HepG2 (cell line): Measurements from ENCODE around the gene CCDC34. TPM values are rescaled to one million over a fixed set of nuclear protein-coding genes. Genes with fewer than 3 reads are reported as not detected.

Source experiments
- ARID5B ChIP-seq: IDR thresholded peaks from 2 replicates; pipeline ENCODE4 v1.4.0; 2020; ENCODE audit warnings: mild to moderate bottlenecking, missing genetic modification reagents
- CREB1 ChIP-seq, 2 experiments: fragments of 450-650 bp in 1 of 2; IDR thresholded peaks; 2 replicates each; pipeline ENCODE4 v1.6.1; 2016 to 2017; ENCODE audit warnings: control low read depth in 1 of 2, mild to moderate bottlenecking in 1 of 2, missing compliant biosample characterization in 1 of 2, missing genetic modification characterization in 1 of 2
- EP300 ChIP-seq, 3 experiments: sonication (generic) in 1 of 3; formaldehyde crosslinking in 1 of 3; IDR thresholded peaks; 2 replicates each; pipeline versions ENCODE4 v1.5.1 to v1.6.1; 2011 to 2020; ENCODE audit warnings: low read depth in 2 of 3, low read length in 2 of 3, borderline replicate concordance in 1 of 3, improper control_type of control experiment in 1 of 3, mild to moderate bottlenecking in 1 of 3, missing genetic modification reagents in 1 of 3, moderate library complexity in 1 of 3
- FOSL2 ChIP-seq: sonication (generic); formaldehyde crosslinking; IDR thresholded peaks from 2 replicates; pipeline ENCODE4 v1.4.0; 2020; ENCODE audit warnings: missing genetic modification reagents
- FOXA3 ChIP-seq: IDR thresholded peaks from 2 replicates; pipeline ENCODE4 v1.6.1; 2016; ENCODE audit warnings: missing genetic modification reagents, missing compliant biosample characterization
- FOXP4 ChIP-seq: sonication (generic); formaldehyde crosslinking; IDR thresholded peaks from 2 replicates; pipeline ENCODE4 v1.4.0; 2020; ENCODE audit warnings: missing genetic modification reagents
- GATAD2A ChIP-seq: IDR thresholded peaks from 2 replicates; pipeline ENCODE4 v1.6.1; 2016
- GMEB2 ChIP-seq: IDR thresholded peaks from 2 replicates; pipeline ENCODE4 v1.6.1; 2016; ENCODE audit warnings: missing biosample characterization, missing genetic modification reagents, low read depth
- HOMEZ ChIP-seq: IDR thresholded peaks from 2 replicates; pipeline ENCODE4 v1.6.1; 2016; ENCODE audit warnings: low read depth
- KMT2B ChIP-seq: IDR thresholded peaks from 2 replicates; pipeline ENCODE4 v1.6.1; 2016; ENCODE audit warnings: missing genetic modification reagents, missing compliant biosample characterization
- MED1 ChIP-seq: sonication (generic); formaldehyde crosslinking; IDR thresholded peaks from 2 replicates; pipeline ENCODE4 v1.4.0; 2020; ENCODE audit warnings: missing genetic modification reagents
- NR2F6 ChIP-seq, 2 experiments: IDR thresholded peaks; 2 replicates each; pipeline ENCODE4 v1.6.1; 2016; ENCODE audit warnings: antibody characterized with exemption in 1 of 2, mild to moderate bottlenecking in 1 of 2
- PCBP1 ChIP-seq: fragments of 200-400 bp; formaldehyde crosslinking; IDR thresholded peaks from 2 replicates; pipeline ENCODE4 v1.6.1; 2017; ENCODE audit warnings: mild to moderate bottlenecking, low read depth, low read length, borderline replicate concordance
- PITX1 ChIP-seq: sonication (generic); formaldehyde crosslinking; IDR thresholded peaks from 2 replicates; pipeline ENCODE4 v1.5.1; 2020; ENCODE audit warnings: mild to moderate bottlenecking, missing genetic modification reagents
- SNAPC2 ChIP-seq: sonication (generic); formaldehyde crosslinking; IDR thresholded peaks from 2 replicates; pipeline ENCODE4 v1.8.1; 2022; ENCODE audit warnings: mild to moderate bottlenecking, missing genetic modification reagents
- SOX5 ChIP-seq: IDR thresholded peaks from 2 replicates; pipeline ENCODE4 v1.6.1; 2016; ENCODE audit warnings: borderline replicate concordance
- SOX6 ChIP-seq, 2 experiments: fragments of 450-650 bp in 1 of 2; sonication (generic) in 1 of 2; formaldehyde crosslinking in 1 of 2; IDR thresholded peaks; 2 replicates each; pipeline versions ENCODE4 v1.4.0 to v1.6.1; 2017 to 2020; ENCODE audit warnings: antibody characterized with exemption in 1 of 2, mild to moderate bottlenecking in 1 of 2, missing genetic modification reagents in 1 of 2
- TEAD3 ChIP-seq: optimal IDR thresholded peaks from 2 replicates; pipeline ENCODE3; 2016; ENCODE audit warnings: borderline replicate concordance
- ZNF775 ChIP-seq: sonication (generic); formaldehyde crosslinking; IDR thresholded peaks from 2 replicates; pipeline ENCODE4 v1.4.0; 2020; ENCODE audit warnings: missing genetic modification reagents, mild to moderate bottlenecking, moderate library complexity, borderline replicate concordance
- polyA plus RNA-seq, 8 experiments: library from polyadenylated mRNA; depleted of rRNA in 3 of 8; stranded (reverse) in 7 of 8; unstranded in 1 of 8; fragments of >200 nt; fragmentation: Illumina TruSeq in 4 of 8; extraction: Trizol in 4 of 8; gene quantifications; 2 replicates each; pipeline versions ENCODE4 v1.2.1 to v1.2.3, GENCODE V29; 2011 to 2016; ENCODE audit warnings: low read depth in 4 of 8, missing spikeins in 1 of 8, mixed read lengths in 1 of 8; ENCODE audit not compliant: insufficient read depth in 1 of 8
- total RNA-seq, 5 experiments: library from RNA; depleted of rRNA; stranded (reverse); fragments of >200 nt; fragmentation: Illumina TruSeq; extraction: Trizol; gene quantifications; 2 replicates each; pipeline ENCODE4 v1.2.3, GENCODE V29; 2016; ENCODE audit warnings: low read depth in 1 of 5

CCDC34 gene
- total and polyA plus RNA-seq, 2 of the 13 experiments (the other 11 are each of a cell fraction or from before 2014, with no cell fraction given): 7.6 to 34.3 TPM

GRCh38 chr11:27392278-27393114, 29.5 kb upstream of the CCDC34 start (continued):
- TF ChIP-seq EP300 (IDR thresholded peaks at IDR 0.05; ENCODE audit: low read depth in 2 of 2, low read length in 2 of 2) (0 out of 4 replicates have a peak, but pooled peaks of 1 of the 2 experiments have one; percentile 17), EP300 (CRISPR knock-in tag; IDR thresholded peaks at IDR 0.05; ENCODE audit: borderline replicate concordance) (no peak), ARID5B (CRISPR knock-in tag) (peak; percentile 64; the same call in 1 of the 2 replicates), KMT2B (CRISPR knock-in tag) (0 out of 2 replicates have a peak, but pooled peaks have one; percentile 24), MED1 (CRISPR knock-in tag) (0 out of 2 replicates have a peak, but pooled peaks have one; percentile 23), PCBP1 (no peak), TEAD3 (peak; percentile 19), FOXP4 (CRISPR knock-in tag) (peak; percentile 34), ZNF775 (CRISPR knock-in tag) (no peak), GATAD2A (peak; percentile 49; the same call in 1 of the 2 replicates), GMEB2 (CRISPR knock-in tag) (no peak), HOMEZ (0 out of 2 replicates have a peak, but pooled peaks have one; percentile 33), FOSL2 (peak; percentile 64), CREB1 (IDR thresholded peaks at IDR 0.05) (no peak), CREB1 (CRISPR knock-in tag; IDR thresholded peaks at IDR 0.05) (0 out of 2 replicates have a peak, but pooled peaks have one; percentile 18), FOXA3 (CRISPR knock-in tag) (0 out of 2 replicates have a peak, but pooled peaks have one; percentile 21), PITX1 (CRISPR knock-in tag) (no peak), SOX6 (IDR thresholded peaks at IDR 0.05) (no peak), SOX6 (CRISPR knock-in tag; IDR thresholded peaks at IDR 0.05) (peak; percentile 41; the same call in 1 of the 2 replicates), SNAPC2 (no peak), SOX5 (CRISPR knock-in tag) (peak; percentile 27; the same call in 1 of the 2 replicates), NR2F6 (IDR thresholded peaks at IDR 0.05) (no peak), NR2F6 (CRISPR knock-in tag; IDR thresholded peaks at IDR 0.05) (no peak)
